Endothelial cell of umbilical vein (primary cell): ENCODE data around the gene SMARCA2. TPM values are rescaled to one million over a fixed set of nuclear protein-coding genes. Genes with fewer than 3 reads are reported as not detected.

Experiments
- BruUV-seq: library from RNA; stranded (reverse); fragments of 400-500 nt; replicated peaks from 2 replicates; lab custom pipeline; 2021; lab: Mats Ljungman, UMichigan
- CTCF ChIA-PET: fragments of 300-600, 350-600 bp; sonication (Branson Sonifier 250); formaldehyde crosslinking; loops from one replicate; lab custom pipeline; 2021; ENCODE audit warnings: antibody characterized with exemption, inconsistent platforms; lab: Charles Lee
- POLR2A ChIA-PET: fragments of 300-600, 350-600 bp; sonication (Branson Sonifier 250); formaldehyde crosslinking; loops from one replicate; lab custom pipeline; 2021; ENCODE audit warnings: antibody characterized with exemption, inconsistent platforms; lab: Charles Lee
- DNase-seq: peaks from one replicate; pipeline ENCODE4 v3.0.0-alpha.2; 2011; ENCODE audit warnings: low read depth, low spot score
- FAIRE-seq: peaks from 2 replicates; lab custom pipeline; 2011; peaks lifted over from hg19 to GRCh38; lab: Jason Lieb, UNC
- H2AFZ ChIP-seq: 2 replicates; pipeline ENCODE4 v1.6.0; 2012; ENCODE audit warnings: low read depth, low read length, control low read depth, inconsistent platforms
- H3K27ac ChIP-seq: 2 replicates; pipeline ENCODE4 v1.5.1; 2011; ENCODE audit warnings: low read depth, mild to moderate bottlenecking, control low read depth, low read length, moderate library complexity; ENCODE audit not compliant: insufficient read depth
- H3K27me3 ChIP-seq, 2 experiments: 2 replicates each; pipeline versions ENCODE4 v1.6.0 to v1.6.1; 2011; ENCODE audit warnings: low read length in 2 of 2, mixed read lengths in 1 of 2; ENCODE audit not compliant: control insufficient read depth in 2 of 2, insufficient read depth in 2 of 2
- H3K36me3 ChIP-seq, 2 experiments: 2 replicates in 1 of 2; 3 replicates in 1 of 2; pipeline ENCODE4 v1.5.1; 2011; ENCODE audit warnings: low read length in 2 of 2, mild to moderate bottlenecking in 1 of 2, moderate library complexity in 1 of 2; ENCODE audit not compliant: control insufficient read depth in 2 of 2, insufficient read depth in 2 of 2; ENCODE audit errors: extremely low read depth in 1 of 2
- H3K4me1 ChIP-seq: 3 replicates; pipeline ENCODE4 v1.5.1; 2011; ENCODE audit warnings: mild to moderate bottlenecking, low read length; ENCODE audit not compliant: control insufficient read depth, insufficient read depth; ENCODE audit errors: extremely low read depth
- H3K4me2 ChIP-seq: 2 replicates; pipeline ENCODE4 v1.6.1; 2011; ENCODE audit warnings: low read length, control low read depth, mixed read lengths; ENCODE audit not compliant: insufficient read depth
- H3K4me3 ChIP-seq, 3 experiments: fragments of 200-600 bp in 1 of 3; sonication (generic), shearing (Covaris generic) in 1 of 3; replicated peaks in 1 of 3; 2 replicates each; pipeline ENCODE4 v1.5.1; 2011 to 2016; ENCODE audit warnings: control low read depth in 3 of 3, low read length in 3 of 3, mild to moderate bottlenecking in 2 of 3, inconsistent platforms in 1 of 3, low read depth in 1 of 3, moderate library complexity in 1 of 3; ENCODE audit not compliant: insufficient read depth in 1 of 3
- H3K79me2 ChIP-seq: 2 replicates; pipeline ENCODE4 v1.6.0; 2012; ENCODE audit warnings: low read length, inconsistent platforms; ENCODE audit not compliant: control insufficient read depth, insufficient read depth
- H3K9ac ChIP-seq: replicated peaks from 2 replicates; pipeline ENCODE3; 2011; ENCODE audit warnings: low read length, control low read depth; ENCODE audit not compliant: insufficient read depth; ENCODE audit errors: extremely low read depth
- H3K9me1 ChIP-seq: replicated peaks from 3 replicates; pipeline ENCODE4 v1.6.0; 2011; ENCODE audit warnings: mild to moderate bottlenecking, low read length; ENCODE audit not compliant: control insufficient read depth, insufficient read depth; ENCODE audit errors: extremely low read depth
- H3K9me3 ChIP-seq: replicated peaks from 2 replicates; pipeline ENCODE4 v1.5.1; 2012; ENCODE audit warnings: low read length, inconsistent platforms; ENCODE audit not compliant: control insufficient read depth, insufficient read depth
- H4K20me1 ChIP-seq: replicated peaks from 2 replicates; pipeline ENCODE3; 2011; ENCODE audit warnings: mild to moderate bottlenecking, low read length; ENCODE audit not compliant: control insufficient read depth, insufficient read depth; ENCODE audit errors: extremely low read depth
- EZH2 ChIP-seq: IDR thresholded peaks from 2 replicates; pipeline ENCODE4 v1.6.1; 2012; ENCODE audit warnings: borderline replicate concordance, low read depth, mild to moderate bottlenecking, moderate library complexity, low read length, inconsistent platforms; ENCODE audit not compliant: severe bottlenecking
- FOS ChIP-seq: IDR thresholded peaks from 2 replicates; pipeline ENCODE4 v1.6.1; 2011; ENCODE audit warnings: mild to moderate bottlenecking, low read length, moderate library complexity, borderline replicate concordance; ENCODE audit not compliant: insufficient read depth
- GATA2 ChIP-seq: IDR thresholded peaks from 2 replicates; pipeline ENCODE4 v1.7.0; 2011; ENCODE audit warnings: low read depth, mild to moderate bottlenecking, moderate library complexity, mixed read lengths, low read length; ENCODE audit not compliant: insufficient read length, insufficient read depth
- JUN ChIP-seq: IDR thresholded peaks from 2 replicates; pipeline ENCODE4 v1.6.1; 2011; ENCODE audit warnings: borderline replicate concordance, low read depth; ENCODE audit not compliant: insufficient read length, insufficient read depth
- MYC ChIP-seq: IDR thresholded peaks from one replicate; pipeline ENCODE4 v1.6.1; 2011; ENCODE audit warnings: mild to moderate bottlenecking, low read depth, low read length
- POLR2A ChIP-seq: IDR thresholded peaks from 2 replicates; pipeline ENCODE4 v1.6.1; 2012; ENCODE audit warnings: low read depth, mild to moderate bottlenecking, control low read depth, low read length
- POLR2AphosphoS5 ChIP-seq: IDR thresholded peaks from 2 replicates; pipeline ENCODE4 v1.6.1; 2012; ENCODE audit warnings: low read depth, mild to moderate bottlenecking, control low read depth, low read length, moderate library complexity; ENCODE audit not compliant: insufficient read depth
- dilution Hi-C: fragments of 300-500 bp; cut with MboI; formaldehyde crosslinking; loops from one replicate; pipeline ENCODE4 v1.15.0; 2019; ENCODE audit warnings: low sequenced_read_pairs; ENCODE audit not compliant: extremely low pct_ligation_motif_present
- intact Hi-C: fragments of 100-400 bp; cut with micrococcal nuclease; formaldehyde crosslinking; loops from one replicate; pipeline ENCODE4 v1.10.0; 2022
- polyA plus RNA-seq, 4 experiments: library from polyadenylated mRNA; depleted of rRNA in 3 of 4; stranded (reverse) in 3 of 4; unstranded in 1 of 4; fragments of >200 nt; gene quantifications; 2 replicates each; pipeline versions ENCODE4 v1.2.1 to v1.2.3, GENCODE V29; 2011 to 2012; ENCODE audit warnings: missing spikeins in 1 of 4
- total RNA-seq: library from RNA; stranded (reverse); gene quantifications from 2 replicates; pipeline ENCODE4 v1.2.3, GENCODE V29; 2021
- TF ChIP-seq, protein P1 (sequence below), 2 donors: IDR thresholded peaks; 1 replicate in 1 of 2; 2 replicates in 1 of 2; pipeline ENCODE4 v1.5.1; 2011; ENCODE audit warnings: low read length in 2 of 2, mild to moderate bottlenecking in 2 of 2, moderate library complexity in 2 of 2, control low read depth in 1 of 2, inconsistent platforms in 1 of 2, low read depth in 1 of 2; ENCODE audit not compliant: insufficient read depth in 1 of 2; ENCODE audit errors: extremely low read depth in 1 of 2
- TF ChIP-seq, protein P2 (sequence below): IDR thresholded peaks from 2 replicates; pipeline ENCODE4 v1.6.1; 2011; ENCODE audit not compliant: insufficient read depth, insufficient read length

SMARCA2 gene
- total and polyA plus RNA-seq, 2 donors (not counting 3 experiments of a cell fraction or from before 2014, with no cell fraction given): 54.5 to 79.9 TPM

DNA sequence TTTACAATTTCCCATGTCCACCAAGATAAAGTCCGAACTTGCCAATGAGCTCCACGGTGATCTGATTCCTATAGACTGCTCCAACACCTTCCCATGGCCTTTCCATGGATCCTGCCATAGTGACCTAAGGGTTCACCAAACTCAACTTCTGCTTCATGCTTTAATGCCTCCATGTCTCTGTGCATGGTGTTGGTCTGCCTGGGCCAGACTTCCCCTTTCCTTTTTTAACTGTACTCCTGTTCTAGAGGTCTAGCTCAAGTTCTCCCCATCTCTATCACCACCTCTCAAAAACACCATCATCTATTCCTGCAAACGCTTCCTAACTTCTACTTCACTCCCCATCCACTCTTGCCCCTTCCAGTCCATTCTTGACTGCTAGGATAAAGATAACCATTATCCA, 14.8 kb upstream of the SMARCA2 start:
- Histone ChIP-seq H3K9me3 (no peaks in the 10 kb centered on the region), H3K4me2 (no peak overlapping the region), H4K20me1 (no peaks in the 10 kb centered on the region), H3K4me1 (no peaks in the 10 kb centered on the region), H3K9me1 (no peaks in the 10 kb centered on the region), H3K36me3 (no peaks in the 10 kb centered on the region), H3K4me3 (no peak overlapping the region), H3K9ac (no peak overlapping the region), H3K27ac (no peak overlapping the region), H2AFZ (no peak overlapping the region), H3K79me2 (no peaks in the 10 kb centered on the region), H3K27me3 (peaks cover 9 to 16% of the 10 kb centered on the region in 2 experiments)
- TF ChIP-seq MYC: no peak
- TF ChIP-seq JUN: no peak
- TF ChIP-seq, protein P1, sequence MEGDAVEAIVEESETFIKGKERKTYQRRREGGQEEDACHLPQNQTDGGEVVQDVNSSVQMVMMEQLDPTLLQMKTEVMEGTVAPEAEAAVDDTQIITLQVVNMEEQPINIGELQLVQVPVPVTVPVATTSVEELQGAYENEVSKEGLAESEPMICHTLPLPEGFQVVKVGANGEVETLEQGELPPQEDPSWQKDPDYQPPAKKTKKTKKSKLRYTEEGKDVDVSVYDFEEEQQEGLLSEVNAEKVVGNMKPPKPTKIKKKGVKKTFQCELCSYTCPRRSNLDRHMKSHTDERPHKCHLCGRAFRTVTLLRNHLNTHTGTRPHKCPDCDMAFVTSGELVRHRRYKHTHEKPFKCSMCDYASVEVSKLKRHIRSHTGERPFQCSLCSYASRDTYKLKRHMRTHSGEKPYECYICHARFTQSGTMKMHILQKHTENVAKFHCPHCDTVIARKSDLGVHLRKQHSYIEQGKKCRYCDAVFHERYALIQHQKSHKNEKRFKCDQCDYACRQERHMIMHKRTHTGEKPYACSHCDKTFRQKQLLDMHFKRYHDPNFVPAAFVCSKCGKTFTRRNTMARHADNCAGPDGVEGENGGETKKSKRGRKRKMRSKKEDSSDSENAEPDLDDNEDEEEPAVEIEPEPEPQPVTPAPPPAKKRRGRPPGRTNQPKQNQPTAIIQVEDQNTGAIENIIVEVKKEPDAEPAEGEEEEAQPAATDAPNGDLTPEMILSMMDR (IDR thresholded peaks at IDR 0.05; ENCODE audit: extremely low read depth in 1 of 2, insufficient read depth in 1 of 2, low read depth in 1 of 2, low read length in 2 of 2): no peak
- no peak for TF ChIP-seq POLR2A
- TF ChIP-seq, protein P2, sequence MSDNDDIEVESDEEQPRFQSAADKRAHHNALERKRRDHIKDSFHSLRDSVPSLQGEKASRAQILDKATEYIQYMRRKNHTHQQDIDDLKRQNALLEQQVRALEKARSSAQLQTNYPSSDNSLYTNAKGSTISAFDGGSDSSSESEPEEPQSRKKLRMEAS: no peak
- no peak for TF ChIP-seq GATA2
- TF ChIP-seq FOS: no peak
- no peak for TF ChIP-seq EZH2
- no peak for TF ChIP-seq POLR2AphosphoS5
- FAIRE-seq: no peak
- BruUV-seq: no TSS peak
- ChIA-PET CTCF (no interaction called here), POLR2A (no interaction called here)
- intact Hi-C loops: no loop called here
- dilution Hi-C loops: no loop called here
- no peak for DNase-seq
